ENCODE measurements around the gene RAB36. TPM values are rescaled to one million over a fixed set of nuclear protein-coding genes. Genes with fewer than 3 reads are reported as not detected.

The RAB36 gene
- total RNA-seq, 4 donors from 2014 or later = 1.2 to 3.6 (median 1.8) TPM

DNA sequence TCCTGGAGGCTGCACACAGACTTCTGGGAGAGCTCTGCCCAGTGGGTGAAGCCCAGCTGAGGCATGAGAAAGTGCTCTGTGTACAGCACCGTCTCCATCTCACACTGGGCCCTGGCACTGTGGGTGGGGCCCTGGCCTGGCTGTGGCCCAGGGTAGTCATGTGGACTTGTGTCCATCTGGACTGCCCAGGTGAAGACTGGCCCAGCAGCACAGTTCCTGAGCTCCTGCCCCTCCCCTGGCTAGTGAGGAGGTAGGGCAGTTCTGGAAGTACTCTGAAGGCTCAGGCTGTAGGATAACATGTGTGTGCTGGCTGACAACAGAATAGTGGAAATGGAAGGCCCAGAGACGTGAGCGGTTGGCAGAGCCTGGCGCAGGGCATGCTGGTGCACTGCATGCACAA lies 38.9 kb upstream of the RAB36 start:
- DNase-seq (ENCODE audit: low spot score in 2 of 2) = no peak
- TF ChIP-seq, protein P1, sequence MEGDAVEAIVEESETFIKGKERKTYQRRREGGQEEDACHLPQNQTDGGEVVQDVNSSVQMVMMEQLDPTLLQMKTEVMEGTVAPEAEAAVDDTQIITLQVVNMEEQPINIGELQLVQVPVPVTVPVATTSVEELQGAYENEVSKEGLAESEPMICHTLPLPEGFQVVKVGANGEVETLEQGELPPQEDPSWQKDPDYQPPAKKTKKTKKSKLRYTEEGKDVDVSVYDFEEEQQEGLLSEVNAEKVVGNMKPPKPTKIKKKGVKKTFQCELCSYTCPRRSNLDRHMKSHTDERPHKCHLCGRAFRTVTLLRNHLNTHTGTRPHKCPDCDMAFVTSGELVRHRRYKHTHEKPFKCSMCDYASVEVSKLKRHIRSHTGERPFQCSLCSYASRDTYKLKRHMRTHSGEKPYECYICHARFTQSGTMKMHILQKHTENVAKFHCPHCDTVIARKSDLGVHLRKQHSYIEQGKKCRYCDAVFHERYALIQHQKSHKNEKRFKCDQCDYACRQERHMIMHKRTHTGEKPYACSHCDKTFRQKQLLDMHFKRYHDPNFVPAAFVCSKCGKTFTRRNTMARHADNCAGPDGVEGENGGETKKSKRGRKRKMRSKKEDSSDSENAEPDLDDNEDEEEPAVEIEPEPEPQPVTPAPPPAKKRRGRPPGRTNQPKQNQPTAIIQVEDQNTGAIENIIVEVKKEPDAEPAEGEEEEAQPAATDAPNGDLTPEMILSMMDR (IDR thresholded peaks at IDR 0.05) = no peak
- TF ChIP-seq POLR2A (IDR thresholded peaks at IDR 0.05) = no peak
- intact Hi-C loops (cut with DNase I; ENCODE audit: low total_unique reads) = no loop called here

DNA sequence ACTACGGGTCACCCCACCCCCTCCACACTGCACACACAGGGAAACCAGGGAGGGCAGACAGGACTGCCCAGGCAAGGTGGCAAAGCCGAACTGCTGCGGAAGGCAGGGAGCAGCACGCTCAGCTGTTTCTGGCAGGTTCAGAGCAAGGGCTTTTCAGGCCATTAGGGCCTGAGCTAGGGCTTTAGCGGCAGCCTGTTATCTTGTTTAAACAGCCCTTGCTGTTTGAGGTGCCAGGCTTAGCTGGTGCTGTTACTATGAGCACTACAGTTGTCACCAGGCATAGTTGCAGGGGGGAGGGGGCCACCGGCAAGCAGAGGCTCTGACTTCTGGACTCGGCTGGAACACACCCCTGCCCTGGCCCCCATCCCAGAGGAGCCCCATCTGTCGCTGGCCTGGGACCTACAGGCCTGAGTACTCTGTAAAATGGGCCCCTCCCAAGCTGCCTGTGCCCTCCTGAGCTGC lies 38.3 kb upstream of the RAB36 start:
- intact Hi-C loops (cut with DNase I; ENCODE audit: low total_unique reads) = no loop called here
- TF ChIP-seq, protein P1 (IDR thresholded peaks at IDR 0.05) = no peak
- TF ChIP-seq POLR2A (IDR thresholded peaks at IDR 0.05) = no peak
- no peak overlapping the region for H3K4me3 ChIP-seq (ENCODE audit: low read depth, poor library complexity, severe bottlenecking)
- 87 to 93% methylated on average over 7 of the region's 8 CpGs for WGBS, 2 donors
- no peak for DNase-seq (ENCODE audit: low spot score in 2 of 2)

More for the DNA sequence above, 38.9 kb upstream of the RAB36 start:
- WGBS, 2 donors = 80 to 85% methylated on average over 3 to 4 of the region's 4 CpGs
- no peak overlapping the region for H3K4me3 ChIP-seq (ENCODE audit: low read depth, poor library complexity, severe bottlenecking)

DNA sequence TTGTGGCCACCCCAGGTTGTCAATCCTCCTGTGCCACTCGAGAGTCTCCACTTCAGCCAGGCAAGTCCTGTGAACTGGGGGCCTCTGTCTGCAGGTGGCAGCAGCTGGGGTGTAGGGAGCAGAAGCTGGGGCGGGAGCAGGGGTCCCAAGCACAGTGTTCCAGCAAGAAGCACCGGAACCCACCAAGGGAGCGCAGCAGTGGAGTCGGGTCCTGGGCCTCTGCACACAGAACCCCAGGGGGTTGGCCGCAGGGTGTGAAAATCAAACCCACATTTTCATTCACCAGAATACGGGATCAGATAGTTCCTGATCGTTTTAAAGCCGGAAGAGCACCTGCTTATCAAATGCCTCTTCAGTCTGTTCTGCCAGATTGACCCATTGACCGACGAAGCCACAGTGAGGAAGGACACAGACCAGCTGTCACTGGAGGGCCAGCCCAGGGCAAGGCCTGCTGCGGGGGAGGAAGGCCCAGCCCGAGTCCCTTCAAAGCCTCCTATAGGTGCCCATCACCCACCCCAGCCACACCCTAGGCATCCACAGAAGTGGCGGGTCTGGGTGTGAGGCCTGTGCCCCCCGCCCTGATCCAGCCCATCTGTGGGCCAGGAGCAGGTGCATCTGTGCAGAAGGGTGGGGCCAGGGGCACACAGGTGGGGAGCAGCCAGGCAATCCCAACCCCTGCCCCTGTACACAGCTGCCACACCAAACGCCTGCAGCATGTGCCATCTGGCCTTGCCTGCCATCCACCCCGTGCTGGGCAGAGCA lies 37.6 kb upstream of the RAB36 start:
- no peak overlapping the region for H3K4me3 ChIP-seq (ENCODE audit: low read depth, poor library complexity, severe bottlenecking)
- 93 to 94% methylated on average over 14 to 15 of the region's 17 CpGs for WGBS, 2 donors
- TF ChIP-seq, protein P1 (IDR thresholded peaks at IDR 0.05) = no peak
- no peak for TF ChIP-seq POLR2A (IDR thresholded peaks at IDR 0.05)
- intact Hi-C loops (cut with DNase I; ENCODE audit: low total_unique reads) = no loop called here
- no peak for DNase-seq (ENCODE audit: low spot score in 2 of 2)

DNA sequence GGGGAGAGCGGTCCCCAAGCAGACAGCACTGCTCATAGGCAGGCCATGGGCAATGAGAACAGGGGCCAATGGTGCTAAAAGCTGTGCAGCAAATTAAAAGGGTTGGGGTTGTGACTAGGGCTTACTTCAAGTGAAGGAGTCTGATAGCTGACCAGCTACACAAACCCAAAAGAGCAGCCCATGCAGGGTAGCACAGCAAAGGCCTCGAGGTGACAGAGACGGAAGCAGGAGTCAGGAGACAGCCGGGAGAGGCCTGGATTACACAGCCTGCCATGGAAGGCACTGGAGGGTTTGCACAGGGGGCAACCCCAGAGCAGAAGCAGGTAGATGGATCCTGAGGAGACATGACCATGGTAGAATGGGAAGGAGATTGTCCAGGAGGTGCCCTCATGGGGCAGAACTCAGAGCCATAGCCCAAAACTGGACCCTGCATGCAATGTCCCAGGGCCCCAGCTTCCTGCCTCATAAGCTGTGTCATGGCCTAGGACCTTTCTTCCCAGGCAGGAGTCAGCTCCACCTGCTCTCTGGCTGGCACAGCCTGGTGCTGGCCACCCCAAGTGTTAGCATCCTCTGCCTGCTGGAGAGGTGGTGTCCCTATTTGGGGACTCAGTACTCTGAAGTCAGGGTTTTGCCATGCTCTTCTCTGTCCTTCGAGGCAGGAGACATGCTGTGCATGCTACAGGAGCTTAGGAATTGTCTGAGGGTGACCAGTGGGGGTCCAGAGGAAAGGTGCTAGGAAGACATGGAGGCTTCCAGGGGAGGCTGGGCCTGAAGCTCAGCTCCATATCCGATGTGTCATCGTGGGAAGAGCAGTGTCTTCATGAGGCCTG lies 36.8 kb upstream of the RAB36 start:
- WGBS, 2 donors = 88 to 96% methylated on average over 6 to 7 of the region's 7 CpGs
- H3K4me3 ChIP-seq (ENCODE audit: low read depth, poor library complexity, severe bottlenecking) = no peak overlapping the region
- no peak for TF ChIP-seq POLR2A (IDR thresholded peaks at IDR 0.05)
- TF ChIP-seq, protein P1 (IDR thresholded peaks at IDR 0.05) = no peak
- no peak for DNase-seq (ENCODE audit: low spot score in 2 of 2)
- intact Hi-C loops (cut with DNase I; ENCODE audit: low total_unique reads) = no loop called here

DNA sequence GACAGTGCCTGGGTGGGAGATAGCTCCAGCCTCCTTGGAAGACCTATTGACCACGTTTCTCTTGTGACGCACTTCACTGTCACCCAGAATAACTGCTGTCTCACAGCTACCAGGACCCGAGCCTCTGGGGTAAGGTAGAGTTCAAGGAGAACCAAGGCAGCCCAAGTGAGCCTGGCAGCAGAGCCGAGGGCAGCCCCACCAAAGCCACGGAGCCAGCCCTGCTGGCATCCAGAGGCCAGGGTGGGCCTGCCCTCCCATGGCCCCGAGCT lies 36.3 kb upstream of the RAB36 start:
- DNase-seq (ENCODE audit: low spot score in 2 of 2) = no peak
- 78 to 82% methylated on average over 5 to 6 of the region's 6 CpGs for WGBS, 2 donors
- TF ChIP-seq, protein P1 (IDR thresholded peaks at IDR 0.05) = no peak
- TF ChIP-seq POLR2A (IDR thresholded peaks at IDR 0.05) = no peak
- no peak overlapping the region for H3K4me3 ChIP-seq (ENCODE audit: low read depth, poor library complexity, severe bottlenecking)
- intact Hi-C loops (cut with DNase I; ENCODE audit: low total_unique reads) = no loop called here

Measured in lower leg skin (tissue), 4 donors.